HG02759 (cell line): ENCODE data around the gene TMEM120B.

Experiments used
- ATAC-seq: cut with Tn5 transposase; IDR thresholded peaks from one replicate; pipeline ENCODE4 v1.9.1; 2021; ENCODE audit warnings: mild to moderate bottlenecking, moderate library complexity; ENCODE audit not compliant: unreplicated experiment

The TMEM120B gene

GRCh38 chr12:121770388-121770787, 57.8 kb downstream of the TMEM120B start:
- ATAC-seq, result no peak

GRCh38 chr12:121770813-121771625, 58.5 kb downstream of the TMEM120B start:
- ATAC-seq, result no peak

GRCh38 chr12:121773011-121773777, 60.6 kb downstream of the TMEM120B start:
- ATAC-seq, result peak; percentile 86

- no peak for ATAC-seq
Measured at GRCh38 chr12:121774968-121775474, 62.5 kb downstream of the TMEM120B start.

DNA sequence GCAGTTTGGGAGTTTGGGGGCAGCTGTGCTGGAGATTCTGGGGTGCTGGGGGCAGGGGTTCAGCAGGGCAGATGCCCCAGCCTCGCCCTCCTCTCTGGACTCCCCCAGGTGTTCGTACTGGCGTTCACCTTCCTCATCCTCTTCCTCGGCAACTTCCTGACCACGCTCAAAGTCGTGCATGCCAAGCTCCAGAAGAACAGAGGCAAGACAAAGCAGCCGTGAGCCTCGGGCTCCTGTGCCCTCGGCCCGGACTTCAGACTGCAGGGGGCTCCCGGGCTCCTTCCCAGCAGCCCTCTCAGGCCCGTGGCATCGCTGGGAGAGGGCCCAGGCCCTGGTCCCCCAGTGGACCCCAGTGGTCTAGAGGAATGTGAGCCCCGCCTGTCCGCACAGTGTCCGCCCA, 62.9 kb downstream of the TMEM120B start:
- ATAC-seq, result no peak

GRCh38 chr12:121776190-121777098, 63.9 kb downstream of the TMEM120B start:
- ATAC-seq, result no peak

DNA sequence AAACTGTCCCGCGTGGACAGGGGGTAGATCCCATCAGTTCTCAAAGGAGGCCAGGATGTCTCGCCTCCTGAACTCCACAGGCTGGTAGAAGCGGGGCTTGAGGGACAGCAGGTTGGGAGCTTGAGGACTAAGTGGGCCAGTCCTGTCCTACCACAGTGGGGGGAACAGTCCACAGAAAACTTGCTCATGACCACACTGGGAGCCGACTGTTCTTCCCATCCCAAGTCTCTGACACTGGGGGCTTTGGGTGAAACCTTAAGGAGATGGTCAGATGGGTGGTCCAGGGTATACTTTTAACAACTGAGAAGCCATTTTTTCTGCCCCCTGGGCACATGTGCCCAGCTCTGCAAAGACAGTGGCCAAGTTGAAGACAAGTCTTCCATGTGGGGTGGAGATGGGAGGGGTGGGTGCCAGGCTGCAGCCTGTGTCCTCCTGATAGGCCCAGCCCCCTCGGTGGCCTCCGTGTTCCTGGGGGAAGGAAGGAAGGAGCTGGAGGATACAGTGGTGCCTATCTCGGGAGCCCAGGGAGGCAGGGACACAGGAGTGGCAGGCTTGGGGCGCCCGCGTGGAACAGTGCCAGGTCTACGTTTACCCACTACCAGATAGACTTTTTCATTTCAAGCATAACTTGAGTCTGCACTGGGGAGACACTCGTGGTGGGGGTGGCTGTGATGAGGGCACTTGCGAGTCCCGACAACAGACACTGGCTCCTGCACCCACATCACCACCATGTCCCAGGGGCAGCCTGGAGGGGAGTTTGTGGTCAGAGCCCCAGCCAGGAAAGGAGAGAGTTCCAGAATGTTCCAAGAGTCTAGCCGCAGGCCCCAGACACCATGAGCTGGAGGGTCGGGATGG, 66.2 kb downstream of the TMEM120B start:
- ATAC-seq, result no peak

DNA sequence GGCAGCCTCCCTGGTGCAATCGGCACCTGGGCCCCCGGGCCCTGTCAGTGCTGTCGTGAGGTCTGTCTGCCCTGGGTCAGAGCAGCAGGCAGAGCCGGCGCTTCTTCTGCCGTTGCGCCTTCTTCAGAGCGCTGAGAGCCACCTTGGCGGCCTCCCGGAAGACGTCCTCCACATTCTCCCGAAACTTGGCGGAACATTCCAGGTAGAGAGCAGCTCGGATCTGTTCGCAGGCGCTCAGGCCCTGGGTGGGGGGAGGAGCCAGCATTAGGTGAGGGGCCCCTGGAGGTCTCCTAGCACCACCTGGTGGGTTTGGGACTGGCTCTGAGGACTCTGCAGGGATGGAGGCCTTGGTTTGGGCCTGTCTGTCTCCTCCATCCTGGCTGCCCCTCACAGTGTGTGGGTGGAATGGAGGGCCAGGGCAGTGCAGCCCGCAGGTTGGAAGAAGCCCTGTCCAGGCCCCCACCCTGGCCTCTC, 66.9 kb downstream of the TMEM120B start:
- no peak for ATAC-seq

GRCh38 chr12:121780429-121780828, 67.9 kb downstream of the TMEM120B start:
- ATAC-seq, result no peak

DNA sequence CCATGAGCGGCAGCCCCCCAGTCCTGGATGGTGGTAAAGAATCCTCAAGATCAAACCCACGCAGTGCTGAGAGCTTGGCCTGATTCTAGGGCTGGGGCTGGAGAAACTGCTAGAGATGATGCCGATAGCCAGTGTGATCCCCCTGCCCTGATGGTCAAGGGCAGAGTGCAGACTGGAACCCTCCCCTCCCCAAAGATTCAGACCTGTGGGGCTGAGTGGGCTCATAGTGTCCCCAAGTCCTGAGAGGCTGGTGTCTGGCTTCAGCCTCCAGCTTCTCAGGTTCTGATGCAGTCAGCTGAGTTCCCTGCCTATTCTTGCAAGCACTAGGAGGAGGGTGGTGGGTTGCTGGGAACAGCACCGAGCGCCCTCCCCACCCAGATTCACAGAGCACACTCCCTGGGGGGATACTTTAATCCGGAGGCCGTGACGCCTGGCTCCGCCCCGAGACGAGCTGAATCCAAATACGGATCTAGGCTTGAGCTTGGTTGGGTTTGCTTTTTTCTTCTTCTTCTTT, 69.0 kb downstream of the TMEM120B start:
- peak; percentile 26 for ATAC-seq

DNA sequence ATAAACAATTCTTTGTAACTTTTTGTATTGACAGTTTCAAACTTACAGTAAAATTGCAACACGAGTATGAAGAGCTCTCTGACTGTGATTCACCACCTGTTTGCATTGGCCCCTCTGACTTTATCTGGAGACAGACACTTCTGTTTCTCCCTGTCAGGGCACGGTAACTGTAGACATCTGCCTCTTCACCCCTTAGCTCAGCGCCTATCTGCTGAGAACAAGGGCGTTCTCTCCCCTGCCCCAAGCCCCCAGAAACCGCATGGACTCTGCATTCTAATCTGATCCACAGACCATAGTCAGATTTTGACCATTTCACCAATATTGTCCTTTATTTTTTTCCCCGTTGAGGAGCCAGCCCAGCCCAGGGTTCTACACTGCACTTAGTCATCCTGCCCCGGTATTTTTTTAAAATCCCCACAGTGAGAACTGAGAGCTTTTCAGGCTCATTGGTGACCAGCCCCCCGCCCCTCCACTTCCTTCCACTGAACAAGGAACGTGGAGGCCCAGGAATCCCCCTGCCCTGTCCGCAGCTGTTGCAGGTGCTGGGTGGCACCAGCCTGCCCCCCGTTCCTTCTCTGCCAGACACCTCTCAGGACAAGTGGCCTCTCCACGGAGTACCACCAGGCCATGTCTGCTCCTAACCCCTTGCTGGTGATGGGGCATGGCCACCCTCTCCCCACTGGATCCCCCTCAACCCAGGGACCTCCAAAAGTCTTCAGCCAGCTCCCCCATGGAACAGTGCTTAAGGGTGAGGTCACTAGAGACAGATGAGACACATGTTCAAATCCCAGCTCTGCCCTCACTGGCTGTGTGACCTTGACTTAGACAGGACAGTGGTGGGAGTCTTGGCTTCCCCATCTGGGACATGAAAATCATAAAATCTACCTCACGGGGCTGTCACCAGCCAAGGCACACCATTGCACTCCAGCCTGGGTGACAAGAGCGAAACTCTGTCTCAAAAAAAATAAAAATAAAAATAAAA, 69.7 kb downstream of the TMEM120B start:
- ATAC-seq, result peak; percentile 67

DNA sequence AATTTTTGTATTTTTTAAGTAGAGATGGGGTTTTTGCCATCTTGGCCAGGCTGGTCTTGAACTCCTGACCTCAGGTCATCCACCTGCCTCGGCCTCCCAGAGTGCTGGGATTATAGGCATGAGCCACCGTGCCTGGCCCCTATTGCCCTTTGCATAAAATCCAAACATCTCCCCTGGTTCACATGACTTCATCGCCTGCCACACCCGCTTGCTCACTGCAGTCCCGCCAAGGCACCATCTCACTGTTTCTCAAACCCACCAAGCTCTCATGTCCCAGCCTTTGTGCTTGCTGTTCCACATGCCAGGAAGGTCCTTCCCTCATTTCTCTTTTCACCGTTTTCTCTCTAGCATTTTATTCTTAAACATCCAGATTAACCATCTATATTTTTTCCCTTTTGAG, 71.2 kb downstream of the TMEM120B start:
- no peak for ATAC-seq

GRCh38 chr12:121784460-121784859, 71.9 kb downstream of the TMEM120B start:
- ATAC-seq, result no peak

DNA sequence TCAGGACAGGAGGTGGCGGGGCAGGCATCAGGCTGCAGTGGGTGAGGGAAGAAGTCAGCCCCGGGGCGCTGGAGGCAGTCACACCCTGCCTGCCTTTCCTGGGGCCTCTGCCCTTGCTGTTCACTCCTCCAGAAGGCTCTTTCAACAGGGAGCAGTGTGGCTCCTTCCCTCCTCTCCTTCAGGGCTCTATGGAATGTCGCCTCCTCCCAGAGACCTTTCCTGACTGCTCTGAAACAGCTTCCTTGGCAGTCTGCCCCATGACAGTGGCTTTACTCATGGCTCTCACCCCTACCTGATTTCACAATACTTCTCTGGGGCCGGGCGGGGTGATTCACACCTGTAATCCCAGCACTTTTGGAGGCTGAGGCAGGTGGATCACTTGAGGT, 73.9 kb downstream of the TMEM120B start:
- ATAC-seq, result no peak

DNA sequence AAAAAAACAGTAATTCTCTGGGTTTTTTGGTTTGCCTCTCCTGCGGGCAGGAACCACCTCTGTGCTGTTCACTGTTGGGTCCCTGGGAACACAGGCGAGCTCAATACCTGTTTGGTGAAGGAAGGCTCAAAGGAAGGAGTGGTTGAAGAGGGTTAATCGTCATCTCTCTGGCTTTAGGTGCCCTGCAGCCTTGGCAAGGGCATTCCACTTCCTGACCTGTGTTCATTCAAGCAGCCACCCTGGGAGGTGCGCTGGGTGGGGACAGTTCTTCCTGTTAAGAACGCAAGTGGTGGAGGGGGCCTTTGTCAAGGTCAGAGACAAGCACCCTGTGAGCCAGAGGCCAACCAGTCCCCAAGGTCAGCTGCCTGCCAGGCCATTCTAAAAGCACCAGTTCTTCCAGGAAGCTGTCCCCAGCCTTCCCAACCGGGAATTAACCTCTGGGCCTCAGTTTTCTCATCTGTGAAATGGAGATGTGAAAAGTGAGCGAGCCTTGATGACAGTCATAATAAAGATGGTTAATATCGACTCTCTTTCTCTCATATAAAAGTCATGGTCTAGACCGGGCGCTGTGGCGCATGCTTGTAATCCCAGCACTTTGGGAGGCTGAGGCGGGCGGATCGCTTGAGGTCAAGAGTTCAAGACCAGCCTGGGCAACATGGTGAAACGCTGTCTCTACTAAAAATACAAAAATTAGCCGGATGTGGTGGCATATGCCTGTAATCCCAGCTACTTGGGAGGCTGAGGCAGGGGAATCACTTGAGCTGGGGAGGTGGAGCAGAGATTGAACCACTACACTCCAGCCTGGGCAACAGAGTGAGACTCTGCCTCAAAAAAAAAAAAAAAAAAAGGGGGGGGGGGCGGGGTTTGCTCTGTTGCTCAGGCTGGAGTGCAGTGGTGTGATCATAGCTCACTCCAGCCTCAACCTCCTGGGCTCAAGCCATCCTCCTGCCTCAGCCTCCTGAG, 74.8 kb downstream of the TMEM120B start:
- no peak for ATAC-seq

GRCh38 chr12:121788176-121788818, 75.7 kb downstream of the TMEM120B start:
- ATAC-seq, result no peak

- ATAC-seq, result no peak
Measured at GRCh38 chr12:121789233-121789781, 76.8 kb downstream of the TMEM120B start.
